GM21515 (cell line): ENCODE data around the gene FRY.
"Not testable (repeated sequence)": the region's sequence is repeated elsewhere in the genome, so short reads cannot be mapped to it uniquely, and the experiment has no call there.

Source experiments
- ATAC-seq: cut with Tn5 transposase; IDR thresholded peaks from one replicate; pipeline ENCODE4 v1.9.1; 2021; ENCODE audit not compliant: unreplicated experiment

The FRY gene

DNA sequence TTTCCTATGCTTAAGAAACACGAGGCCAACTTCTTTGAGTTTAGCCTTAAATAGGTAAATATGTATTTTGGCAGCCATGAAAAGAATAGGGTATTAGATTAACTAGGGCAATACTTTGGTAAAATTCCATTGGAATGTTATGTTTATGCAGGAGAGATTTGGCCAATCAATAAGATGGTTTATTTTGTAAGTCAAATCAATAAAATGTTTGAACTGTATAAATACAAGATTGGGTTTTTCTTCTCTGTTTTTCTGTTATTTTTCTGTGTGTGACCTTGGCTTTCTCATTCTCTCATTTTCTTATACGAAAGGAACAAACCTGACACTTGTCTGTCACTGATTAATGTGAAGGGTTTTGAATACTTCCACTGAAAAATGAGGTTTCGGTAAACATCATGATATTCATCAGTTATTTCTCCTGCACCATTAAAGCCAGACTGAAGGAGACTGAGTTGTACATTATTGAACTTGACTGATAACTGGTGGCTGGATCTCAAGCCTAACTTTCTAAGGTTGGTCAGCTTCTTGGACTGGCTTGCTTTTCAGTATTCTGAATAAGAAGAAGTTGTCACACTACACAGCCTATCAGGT is 8.6 kb downstream of the FRY start:
- ATAC-seq: no peak

DNA sequence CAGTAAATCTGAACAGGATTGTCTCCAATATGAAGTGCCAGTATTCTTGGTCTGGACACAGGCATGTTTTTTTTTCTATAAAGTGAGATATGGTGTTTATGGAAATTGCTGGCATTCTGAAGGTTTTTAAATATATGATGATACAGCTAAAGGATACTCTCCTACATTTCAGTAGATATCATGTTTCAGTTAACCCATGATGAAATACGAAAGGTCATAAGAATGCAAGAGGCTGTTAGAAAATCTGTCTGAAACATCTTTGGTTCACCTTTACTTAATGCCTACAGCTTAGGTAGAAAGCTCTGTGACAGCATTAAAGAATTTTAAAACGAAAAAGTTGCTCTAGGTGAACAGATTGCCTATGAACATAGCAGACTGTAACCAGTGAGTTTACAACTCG is 9.1 kb downstream of the FRY start:
- ATAC-seq: no peak

DNA sequence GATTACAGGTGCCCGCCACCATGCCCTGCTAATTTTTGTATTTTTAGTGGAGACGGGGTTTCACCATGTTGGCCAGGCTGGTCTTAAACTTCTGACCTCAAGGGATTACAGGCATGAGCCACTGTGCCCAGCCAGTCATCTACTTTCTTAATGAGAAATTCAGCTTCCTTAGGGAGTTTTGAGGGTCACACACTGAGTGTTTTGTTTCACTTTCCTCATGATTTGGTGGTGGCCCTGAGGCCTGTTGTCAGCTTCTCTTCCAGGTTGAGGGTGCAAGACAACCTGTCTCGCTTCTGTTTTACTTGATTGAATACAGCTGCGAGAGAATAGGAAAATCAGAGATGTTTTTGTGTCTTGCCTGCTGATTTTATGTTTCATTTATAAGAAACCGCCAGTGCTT is 9.9 kb downstream of the FRY start:
- peak; percentile 65 for ATAC-seq

DNA sequence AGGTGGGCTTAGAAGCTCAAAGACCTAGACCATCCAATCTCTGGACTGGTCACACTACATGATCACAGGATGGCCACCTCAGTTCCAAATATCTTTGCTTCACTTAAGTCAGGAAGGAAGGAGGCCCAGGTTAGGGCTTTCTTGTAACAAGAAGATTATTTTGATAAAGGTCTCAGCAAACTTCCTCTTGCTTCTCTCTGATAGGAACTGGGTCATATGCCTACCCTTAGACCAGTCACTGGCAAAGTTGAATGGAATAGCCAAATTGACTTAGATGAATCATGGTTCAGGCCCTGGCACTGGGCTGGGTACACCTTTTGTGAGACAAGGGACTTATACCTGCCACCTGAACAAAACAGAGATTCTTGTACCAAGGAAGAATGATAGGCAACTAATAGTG is 11.0 kb downstream of the FRY start:
- no peak for ATAC-seq

DNA sequence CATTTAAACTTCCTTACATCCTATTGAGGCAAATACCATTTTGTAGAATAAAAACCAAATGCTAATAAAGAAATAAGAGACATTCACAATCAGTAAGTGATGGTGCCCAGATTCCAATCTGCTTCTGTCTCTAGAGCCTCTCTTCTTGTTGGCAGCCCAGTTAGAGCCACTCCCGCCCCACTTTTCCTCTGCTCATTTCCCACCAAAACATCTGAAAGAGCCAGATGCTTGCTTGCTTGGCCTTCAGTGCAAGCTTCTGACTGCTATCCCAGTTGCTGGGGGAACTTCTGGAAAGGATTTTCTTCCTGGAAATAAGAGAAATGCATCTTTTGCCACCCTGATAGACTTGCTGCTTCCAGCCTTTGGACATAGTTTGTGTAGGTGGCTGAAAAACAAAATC is 12.9 kb downstream of the FRY start:
- ATAC-seq: no peak

DNA sequence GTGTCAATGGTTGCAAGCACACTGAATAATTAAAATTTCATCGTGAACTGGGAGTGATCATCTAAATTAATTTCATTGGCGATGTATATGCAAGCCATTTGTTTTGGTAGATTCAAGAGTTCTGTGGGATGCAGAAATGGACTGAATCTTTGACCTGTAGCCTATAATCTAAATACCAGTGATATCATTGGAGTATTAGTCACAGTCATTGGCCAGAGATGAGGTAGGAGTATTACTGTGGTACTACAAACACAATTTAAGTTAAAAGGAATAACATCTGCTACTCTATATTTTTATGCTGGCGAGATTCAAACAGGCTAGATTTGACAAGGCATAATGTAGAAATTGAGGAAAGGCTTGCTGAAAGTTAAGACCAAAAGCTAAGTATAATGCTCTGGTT is 14.0 kb downstream of the FRY start:
- no peak for ATAC-seq

DNA sequence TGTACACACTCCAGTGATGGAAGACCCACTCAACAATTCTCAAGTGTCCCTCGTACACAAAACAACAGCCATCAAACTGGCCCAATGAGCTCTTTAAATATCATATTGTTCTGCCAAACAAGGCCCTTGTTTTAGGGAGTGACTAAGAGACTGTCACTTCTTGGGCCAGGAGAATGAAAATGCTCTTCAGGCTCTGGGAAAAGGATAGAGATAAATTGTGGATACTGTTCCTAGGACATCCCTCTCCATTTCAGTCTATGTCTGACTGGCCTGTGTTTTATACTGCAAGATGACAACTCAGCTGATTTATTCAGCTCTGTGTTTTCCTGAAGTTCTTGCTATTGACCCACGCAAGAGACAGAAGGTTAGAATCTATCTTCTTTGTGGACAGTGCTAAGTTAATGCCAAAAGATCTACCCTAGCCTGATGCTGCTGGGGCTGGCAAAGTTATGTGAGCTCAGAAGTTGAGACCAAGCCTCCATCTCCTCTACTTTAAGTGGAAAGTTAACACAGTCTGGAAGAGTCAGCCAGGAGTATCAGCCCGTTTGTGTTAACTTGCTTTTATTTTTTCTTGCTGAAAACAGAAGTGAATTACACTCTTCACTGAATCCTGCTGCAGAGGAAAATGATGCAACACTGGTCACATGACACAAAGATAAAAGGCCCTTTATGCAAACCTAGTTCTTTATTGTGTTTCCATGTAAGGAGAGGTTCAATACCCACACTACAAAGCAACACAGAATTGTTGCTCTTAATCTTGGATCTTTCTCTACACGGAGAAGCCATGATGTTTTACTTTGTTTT is 14.6 kb downstream of the FRY start:
- ATAC-seq: no peak

DNA sequence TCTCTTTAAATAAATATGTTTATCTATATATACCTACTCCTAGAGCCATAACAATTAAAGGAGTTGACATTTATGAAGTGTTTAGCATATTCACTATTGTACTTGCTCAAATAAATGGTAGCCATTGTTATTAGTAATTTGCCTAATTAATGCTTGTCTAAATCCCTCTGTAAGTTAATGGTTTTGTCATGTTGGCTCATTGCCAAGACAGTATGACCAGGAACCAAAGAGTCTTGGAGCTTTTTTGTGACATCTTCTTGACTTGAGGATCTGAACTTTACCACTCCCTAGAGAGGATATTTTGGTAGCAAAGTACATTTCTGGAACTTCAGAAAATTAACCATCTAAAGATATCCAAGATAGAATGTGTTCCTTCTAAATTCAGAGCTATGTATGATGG is 15.5 kb downstream of the FRY start:
- no peak for ATAC-seq

DNA sequence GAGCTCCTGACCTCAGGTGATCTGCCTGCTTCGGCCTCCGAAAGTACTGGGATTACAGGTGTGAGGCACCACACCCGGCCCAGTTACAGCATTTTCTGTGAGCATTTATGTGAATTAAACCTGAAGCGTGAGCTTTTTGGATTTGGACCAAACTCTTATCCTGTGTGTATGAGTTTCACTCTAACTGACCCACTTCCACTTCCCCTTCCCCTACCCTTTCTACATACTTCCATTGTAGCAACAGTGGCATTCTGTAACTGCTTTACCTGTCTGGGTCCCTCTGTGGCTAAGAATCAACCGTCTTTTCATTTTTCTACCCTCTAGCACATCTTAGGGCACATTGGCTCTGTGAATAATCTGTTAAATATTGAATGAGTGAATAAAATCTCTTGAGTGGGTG is 16.2 kb downstream of the FRY start:
- ATAC-seq: peak; percentile 53

DNA sequence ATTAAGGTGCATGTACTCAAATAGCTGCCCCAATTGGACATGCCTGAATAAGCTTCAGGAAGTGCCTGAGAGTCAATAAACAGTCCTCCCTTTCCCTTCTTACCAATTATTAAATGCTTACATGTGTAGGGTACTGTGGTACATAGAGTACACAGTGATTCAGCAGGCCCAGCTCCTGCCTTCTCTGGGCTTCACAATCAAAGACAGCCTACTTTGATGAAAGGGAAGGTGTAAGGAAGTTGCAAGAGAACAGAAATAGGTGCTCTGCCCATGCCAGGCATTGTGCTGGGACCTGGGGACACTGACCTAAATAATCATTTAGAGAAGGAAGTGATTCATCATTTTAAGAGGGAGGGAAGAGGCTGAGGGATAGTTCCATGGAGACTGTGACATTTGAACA is 17.2 kb downstream of the FRY start:
- ATAC-seq: no peak

DNA sequence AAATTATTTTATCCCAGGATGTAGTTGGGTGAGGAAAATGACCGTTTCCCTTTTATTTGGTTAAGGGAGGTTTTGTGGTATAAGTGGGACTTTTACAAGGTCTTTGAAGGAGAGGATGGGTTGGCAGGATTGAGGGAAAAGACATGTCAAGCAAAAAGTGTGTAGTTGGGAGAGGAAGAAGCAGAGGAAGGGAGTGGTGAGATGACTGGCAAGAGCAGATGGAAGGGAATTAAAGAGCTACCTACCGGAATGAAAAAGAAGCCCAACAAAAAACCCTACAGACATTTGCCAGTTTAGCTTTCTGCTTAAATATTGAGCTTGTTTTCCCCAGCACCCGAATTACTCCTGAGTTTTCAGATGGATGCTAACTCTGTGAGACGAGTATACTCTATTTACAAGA is 19.6 kb downstream of the FRY start:
- ATAC-seq: no peak

DNA sequence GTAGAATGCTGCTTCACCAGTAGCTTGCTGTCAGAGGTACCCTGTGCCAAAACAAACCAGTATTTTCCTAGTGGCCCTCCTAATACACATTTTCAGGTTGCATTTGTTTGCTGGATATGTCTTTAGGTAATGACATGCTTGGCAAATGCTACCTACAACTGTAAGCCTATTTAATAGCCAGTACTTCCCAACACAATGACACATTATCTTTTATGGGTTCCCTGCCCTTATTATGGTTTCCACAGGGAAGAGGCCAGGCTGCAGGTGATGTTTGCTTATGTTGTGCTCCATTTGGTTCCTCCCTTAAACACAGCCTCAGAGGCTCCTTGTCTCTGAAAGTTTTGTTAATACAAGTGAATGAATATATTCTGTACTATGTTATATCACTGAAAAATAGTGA is 24.7 kb downstream of the FRY start:
- no peak for ATAC-seq

DNA sequence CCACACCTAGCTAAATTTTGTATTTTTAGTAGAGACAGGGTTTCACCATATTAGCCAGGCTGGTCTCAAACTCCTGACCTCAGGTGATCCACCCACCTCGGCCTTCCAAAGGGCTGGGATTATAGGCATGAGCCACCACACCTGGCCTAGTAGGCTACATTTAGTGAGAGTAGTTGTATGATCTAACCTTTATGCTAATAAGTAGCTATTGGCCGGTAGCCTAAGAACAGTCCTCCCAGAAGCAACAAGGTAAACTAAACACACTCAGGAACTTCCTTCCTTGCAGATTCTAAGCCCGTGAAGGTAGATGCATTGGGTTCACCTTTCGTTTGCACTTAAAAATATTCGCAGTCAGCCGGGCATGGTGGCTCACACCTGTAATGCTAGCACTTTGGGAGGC is 25.8 kb downstream of the FRY start:
- not testable (repeated sequence) for ATAC-seq

DNA sequence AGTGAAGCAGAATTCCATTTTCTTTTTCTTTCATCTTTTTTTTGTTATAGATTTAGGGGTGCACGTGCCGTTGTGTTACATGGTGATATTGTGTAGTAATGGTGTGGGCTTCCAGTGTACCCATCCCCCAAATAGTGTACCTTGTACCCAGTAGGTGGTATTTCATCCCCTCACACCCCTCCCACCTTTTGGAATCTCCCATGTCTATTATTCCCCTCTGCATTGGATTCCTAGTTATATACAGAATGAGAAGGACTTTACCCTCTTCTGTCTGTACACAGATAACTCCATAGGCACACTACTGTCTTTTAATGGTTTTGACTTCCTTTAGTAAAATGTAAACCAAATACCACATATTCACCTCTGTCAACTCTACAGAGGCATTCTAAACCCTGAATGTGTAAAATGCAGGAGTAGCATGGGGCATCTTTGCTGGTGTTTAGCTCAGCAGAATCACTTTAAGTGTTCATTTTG is 28.0 kb downstream of the FRY start:
- no peak for ATAC-seq

DNA sequence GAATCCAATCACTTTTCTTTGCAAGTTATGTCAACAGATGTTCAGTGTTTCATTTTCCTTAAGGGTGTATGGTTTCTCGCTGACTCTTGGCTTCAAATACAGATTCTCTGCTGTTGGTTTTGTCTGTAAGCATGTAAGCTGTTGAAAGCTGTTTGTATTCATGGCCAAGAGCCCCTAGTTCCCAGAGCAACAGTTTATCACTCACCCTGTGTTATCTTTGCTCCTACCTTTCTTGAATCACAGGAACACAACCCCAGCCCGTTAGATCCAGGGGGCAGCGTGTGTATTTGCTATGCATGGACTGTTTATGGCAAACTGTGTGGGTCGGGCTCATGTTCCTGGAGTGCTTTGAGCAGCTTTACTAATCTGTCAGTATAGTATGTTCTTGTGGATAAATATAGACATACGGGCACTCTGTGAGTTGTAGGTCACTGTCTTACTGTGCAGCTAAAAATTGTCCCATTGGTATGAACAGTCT is 28.9 kb downstream of the FRY start:
- no peak for ATAC-seq

DNA sequence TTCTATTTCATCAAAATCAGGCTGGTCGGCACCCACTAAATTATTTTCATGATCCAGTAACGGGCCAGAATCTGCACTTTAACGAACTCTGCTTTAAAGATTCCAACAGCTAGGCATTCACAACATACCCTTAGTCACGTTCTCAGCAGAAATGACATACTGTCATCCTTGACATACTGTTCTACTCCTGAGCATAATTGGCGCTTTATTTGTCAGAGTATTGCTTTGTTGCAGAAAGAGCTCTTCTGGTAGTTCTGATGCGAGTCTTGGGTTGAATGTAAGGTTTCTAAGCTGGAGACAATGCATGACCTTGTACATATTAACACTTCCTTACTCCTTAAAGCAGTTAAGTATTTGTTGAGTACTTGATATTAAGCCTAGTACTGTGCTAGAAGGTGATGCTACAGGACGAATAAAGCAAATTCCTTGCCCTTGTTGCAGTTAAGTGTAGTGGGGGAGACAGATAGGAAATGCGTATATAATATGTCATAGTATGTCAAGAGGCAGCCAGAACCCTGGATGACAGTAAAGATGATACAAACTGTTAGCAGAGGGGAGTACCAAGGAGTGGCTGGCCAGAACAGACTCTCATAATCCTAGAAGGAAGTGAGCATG is 32.2 kb downstream of the FRY start:
- no peak for ATAC-seq

DNA sequence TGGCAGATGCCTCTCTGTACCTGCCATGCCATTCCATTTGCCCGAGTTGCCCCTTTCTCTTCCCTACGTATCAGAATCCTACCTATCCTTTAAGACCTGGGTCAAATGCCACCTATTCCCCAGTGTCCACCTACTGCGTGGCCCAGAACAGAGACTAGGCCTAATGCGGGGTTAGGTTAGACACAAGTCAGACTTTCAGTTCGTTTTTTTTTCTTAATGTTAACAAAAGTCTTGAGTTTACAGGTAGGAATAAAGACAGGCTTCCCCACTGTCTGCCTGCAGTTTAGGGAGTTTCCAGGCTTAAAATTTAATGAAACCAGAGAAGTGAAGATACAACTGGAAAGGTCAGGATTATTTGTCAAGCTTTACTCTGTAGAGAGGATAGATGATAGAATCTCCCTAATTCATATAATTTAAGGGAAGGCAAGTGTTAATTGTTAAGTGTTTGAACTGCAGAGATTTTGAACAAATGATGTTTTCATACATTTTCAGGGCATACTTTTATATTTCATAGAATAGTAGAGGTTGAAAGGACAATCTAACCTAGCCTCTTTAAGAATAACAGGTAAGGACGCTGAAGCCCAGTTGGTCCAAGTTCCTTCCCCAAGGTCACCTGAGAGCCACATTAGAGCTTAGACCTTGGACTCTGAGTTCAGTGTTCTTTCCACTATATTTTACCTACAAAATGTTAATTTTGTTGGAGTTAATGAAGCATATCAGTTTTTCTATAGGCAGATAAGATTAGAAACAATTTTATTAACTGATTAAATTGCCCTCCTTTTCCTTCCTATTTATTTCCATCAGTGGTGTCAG is 35.8 kb downstream of the FRY start:
- ATAC-seq: no peak

DNA sequence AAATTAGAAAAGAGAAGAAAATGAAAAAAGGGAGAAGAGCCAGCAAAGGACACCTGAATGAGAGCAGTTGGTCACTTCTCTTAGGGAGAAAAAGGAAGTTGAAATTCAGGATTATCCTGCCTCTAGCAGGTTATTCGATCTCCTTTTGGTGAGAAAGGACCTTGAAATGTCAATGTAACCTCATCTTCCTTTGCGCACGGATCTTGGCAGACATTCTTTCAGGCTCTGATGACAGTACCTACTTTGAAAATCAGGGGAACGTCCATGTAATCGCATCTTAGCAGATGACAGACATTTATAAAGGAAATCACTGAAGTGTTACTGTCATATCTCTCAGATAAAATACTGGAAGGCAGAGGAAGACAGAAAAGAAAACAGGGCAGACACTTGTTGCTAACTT is 36.7 kb downstream of the FRY start:
- ATAC-seq: no peak

DNA sequence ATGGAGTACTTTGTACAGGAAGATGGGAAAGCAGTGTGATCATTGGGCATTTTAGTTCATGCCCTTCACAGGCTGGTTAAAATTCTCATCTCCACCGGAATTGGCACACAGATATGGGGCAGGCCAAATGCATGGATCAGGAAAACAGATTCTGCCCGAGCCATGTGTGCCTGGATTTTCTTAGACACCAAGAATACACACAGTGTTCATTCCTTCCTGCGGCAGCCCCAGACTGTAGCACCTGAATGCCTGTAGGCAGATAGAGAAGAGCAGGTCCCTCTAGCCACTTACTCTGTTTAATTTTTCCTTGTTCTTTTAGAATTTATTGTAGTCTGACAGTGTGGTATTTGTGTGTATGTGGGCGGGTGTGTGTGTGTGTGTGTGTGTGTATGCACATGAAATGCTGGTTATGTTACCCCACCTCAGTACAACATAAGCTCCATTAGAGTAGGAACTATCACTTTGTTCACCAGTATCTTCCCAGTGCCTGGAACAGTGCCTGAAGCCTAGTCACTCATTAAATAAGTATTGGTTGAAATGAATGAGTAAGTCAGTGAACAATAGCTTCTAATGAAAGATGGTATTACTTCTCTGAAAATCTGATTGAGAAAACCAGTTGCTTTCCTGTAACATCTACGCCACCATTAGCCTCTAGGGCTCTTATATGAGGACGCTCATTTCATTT is 41.7 kb downstream of the FRY start:
- ATAC-seq: no peak

DNA sequence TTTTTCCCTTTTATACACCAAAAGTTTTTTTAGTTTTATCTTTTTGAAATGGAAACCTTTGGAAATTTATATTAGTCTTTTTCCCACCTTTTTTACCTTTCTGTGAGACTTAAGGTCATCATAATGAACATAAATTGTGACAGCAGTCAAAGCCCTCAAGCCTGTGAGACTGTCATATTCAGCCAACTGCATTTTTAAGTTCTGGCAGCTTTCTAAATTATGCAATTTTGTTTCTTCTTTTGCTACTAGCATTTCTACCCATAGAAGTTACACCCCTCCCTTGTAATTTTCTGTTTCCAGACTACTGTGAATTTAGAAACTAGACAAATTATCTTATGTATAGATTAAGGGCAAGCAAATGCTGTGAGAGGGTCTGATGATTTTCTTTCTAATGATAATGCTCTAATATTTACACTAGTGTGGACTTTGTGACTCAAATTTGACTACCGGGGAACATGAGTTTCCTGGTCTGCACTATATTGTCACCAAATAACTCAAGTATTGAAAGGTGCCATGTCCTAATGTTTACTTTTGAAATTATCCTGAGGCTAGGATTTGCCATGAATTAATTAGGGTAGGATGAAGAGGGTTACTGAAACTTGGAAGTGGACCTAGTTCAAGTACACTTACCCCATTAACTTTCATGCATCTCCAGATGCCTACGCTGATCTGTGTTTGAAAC is 43.7 kb downstream of the FRY start:
- no peak for ATAC-seq
